Activated naive CD8-positive, alpha-beta T cell treated with anti-CD3 and anti-CD28 coated beads, Interleukin-2, amount 50 U/mL, for 24 hours (primary cell): ENCODE measurements around the gene LPAR6.
A peak's percentile ranks its signal among the peaks of the same experiment; 100 is the strongest.
"Not testable (repeated sequence)": the region's sequence is repeated elsewhere in the genome, so short reads cannot be mapped to it uniquely, and the experiment has no call there.

ENCODE experiments used
- ATAC-seq: fragments of 150-1000 bp; cut with Tn5 transposase; one replicate; pipeline ENCODE4 v1.10.0; 2021
- DNase-seq: peaks from one replicate; pipeline ENCODE4 v3.0.0; 2021
- H3K27ac Mint-ChIP-seq: one replicate; pipeline ENCODE4 v1.8.0; 2021; ENCODE audit warnings: mild to moderate bottlenecking, mixed read lengths
- H3K27me3 Mint-ChIP-seq: one replicate; pipeline ENCODE4 v1.8.0; 2021; ENCODE audit warnings: mixed read lengths
- H3K36me3 Mint-ChIP-seq: one replicate; pipeline ENCODE4 v1.8.0; 2021; ENCODE audit warnings: low read depth, mixed read lengths
- H3K4me1 Mint-ChIP-seq: one replicate; pipeline ENCODE4 v1.8.0; 2021; ENCODE audit warnings: mixed read lengths
- H3K4me3 Mint-ChIP-seq: one replicate; pipeline ENCODE4 v1.8.0; 2021; ENCODE audit warnings: mild to moderate bottlenecking, moderate library complexity, mixed read lengths
- H3K9me3 Mint-ChIP-seq: one replicate; pipeline ENCODE4 v1.8.0; 2021; ENCODE audit warnings: mixed read lengths

The LPAR6 gene, protein sequence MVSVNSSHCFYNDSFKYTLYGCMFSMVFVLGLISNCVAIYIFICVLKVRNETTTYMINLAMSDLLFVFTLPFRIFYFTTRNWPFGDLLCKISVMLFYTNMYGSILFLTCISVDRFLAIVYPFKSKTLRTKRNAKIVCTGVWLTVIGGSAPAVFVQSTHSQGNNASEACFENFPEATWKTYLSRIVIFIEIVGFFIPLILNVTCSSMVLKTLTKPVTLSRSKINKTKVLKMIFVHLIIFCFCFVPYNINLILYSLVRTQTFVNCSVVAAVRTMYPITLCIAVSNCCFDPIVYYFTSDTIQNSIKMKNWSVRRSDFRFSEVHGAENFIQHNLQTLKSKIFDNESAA

DNA sequence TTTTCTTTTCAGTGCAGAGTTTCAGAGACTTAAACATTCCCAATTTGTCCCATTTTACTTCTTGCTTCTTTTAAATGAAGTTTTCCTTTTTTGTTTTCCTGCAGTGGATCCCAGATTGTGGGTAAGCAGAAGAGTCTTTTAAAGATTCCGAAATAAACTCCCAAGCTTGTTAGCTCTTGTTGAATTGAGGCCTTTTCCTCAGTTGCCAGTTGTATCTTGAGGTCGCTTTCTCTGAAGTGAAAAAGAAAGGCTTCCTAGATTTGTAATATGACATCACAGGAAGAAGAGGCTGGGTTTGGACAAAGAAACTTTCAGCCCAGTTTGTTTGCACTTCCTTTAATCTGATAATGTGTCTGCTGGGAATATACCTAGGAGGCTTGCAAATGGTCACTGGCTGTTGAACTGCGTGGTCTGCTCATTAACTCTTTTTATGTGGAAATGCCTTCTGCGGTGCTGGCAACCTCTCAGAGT, at the start of gene LPAR6:
Gene LPAR6 (minus strand): TSS at position 233 of the 471 bp plus-strand sequence. CDS start 690 bp downstream, outside the sequence.
- no peaks in the 10 kb centered on the region for H3K9me3 Mint-ChIP-seq
- peaks cover 22% of the 10 kb centered on the region for H3K36me3 Mint-ChIP-seq
- DNase-seq (no peak), ATAC-seq (no peak)
- peak within 1 kb of the TSS; percentile 88 for H3K4me3 Mint-ChIP-seq
- H3K27ac Mint-ChIP-seq = peak within 1 kb of the TSS; percentile 82
- no peaks in the 10 kb centered on the region for H3K27me3 Mint-ChIP-seq
- H3K4me1 Mint-ChIP-seq = peaks cover 51% of the 10 kb centered on the region

GRCh38 chr13:48457578-48458242, 44.8 kb upstream of the LPAR6 start:
- Mint-ChIP-seq H3K4me3 (no peak overlapping the region), H3K9me3 (no peaks in the 10 kb centered on the region), H3K4me1 (peaks cover 5% of the 10 kb centered on the region), H3K27me3 (no peaks in the 10 kb centered on the region), H3K36me3 (peaks cover 56% of the 10 kb centered on the region), H3K27ac (no peak overlapping the region)
- ATAC-seq (no peak), DNase-seq (no peak)

GRCh38 chr13:48456546-48456945, 43.6 kb upstream of the LPAR6 start:
- no peak overlapping the region for H3K27ac Mint-ChIP-seq
- H3K9me3 Mint-ChIP-seq = peaks cover 6% of the 10 kb centered on the region
- no peak for DNase-seq
- peaks cover 60% of the 10 kb centered on the region for H3K36me3 Mint-ChIP-seq
- H3K4me1 Mint-ChIP-seq = peaks cover 5% of the 10 kb centered on the region
- H3K4me3 Mint-ChIP-seq = no peak overlapping the region
- ATAC-seq = no peak
- no peaks in the 10 kb centered on the region for H3K27me3 Mint-ChIP-seq

DNA sequence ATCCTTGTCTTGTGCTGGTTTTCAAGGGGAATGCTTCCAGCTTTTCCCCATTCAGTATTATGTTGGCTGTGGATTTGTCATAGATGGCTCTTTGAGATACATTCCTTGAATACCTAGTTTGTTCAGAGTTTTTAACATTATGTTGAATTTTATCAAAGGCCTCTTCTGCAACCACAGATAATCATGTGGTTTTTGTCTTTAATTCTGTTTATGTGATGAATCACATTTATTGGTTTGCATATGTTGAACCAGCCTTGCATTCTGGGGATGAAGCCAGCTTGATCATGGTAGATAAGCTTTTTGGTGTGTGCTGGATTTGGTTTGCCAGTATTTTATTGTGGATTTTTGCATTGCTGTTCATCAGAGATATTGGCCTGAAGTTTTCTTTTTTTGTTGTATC, 38.3 kb upstream of the LPAR6 start:
- ATAC-seq, H3K4me3 Mint-ChIP-seq, H3K27me3 Mint-ChIP-seq, DNase-seq, H3K27ac Mint-ChIP-seq: not testable (repeated sequence)
- H3K36me3 Mint-ChIP-seq = peaks cover 50% of the 10 kb centered on the region
- peaks cover 19% of the 10 kb centered on the region for H3K9me3 Mint-ChIP-seq
- H3K4me1 Mint-ChIP-seq = peaks cover 25% of the 10 kb centered on the region

- Mint-ChIP-seq H3K4me3 (no peak overlapping the region), H3K4me1 (peaks cover 25% of the 10 kb centered on the region), H3K36me3 (peaks cover 40% of the 10 kb centered on the region), H3K27me3 (no peaks in the 10 kb centered on the region), H3K9me3 (peaks cover 19% of the 10 kb centered on the region), H3K27ac (no peak overlapping the region)
- no peak for DNase-seq
- ATAC-seq = no peak
These were observed 36.7 kb upstream of the LPAR6 start for GRCh38 chr13:48449656-48450055.

DNA sequence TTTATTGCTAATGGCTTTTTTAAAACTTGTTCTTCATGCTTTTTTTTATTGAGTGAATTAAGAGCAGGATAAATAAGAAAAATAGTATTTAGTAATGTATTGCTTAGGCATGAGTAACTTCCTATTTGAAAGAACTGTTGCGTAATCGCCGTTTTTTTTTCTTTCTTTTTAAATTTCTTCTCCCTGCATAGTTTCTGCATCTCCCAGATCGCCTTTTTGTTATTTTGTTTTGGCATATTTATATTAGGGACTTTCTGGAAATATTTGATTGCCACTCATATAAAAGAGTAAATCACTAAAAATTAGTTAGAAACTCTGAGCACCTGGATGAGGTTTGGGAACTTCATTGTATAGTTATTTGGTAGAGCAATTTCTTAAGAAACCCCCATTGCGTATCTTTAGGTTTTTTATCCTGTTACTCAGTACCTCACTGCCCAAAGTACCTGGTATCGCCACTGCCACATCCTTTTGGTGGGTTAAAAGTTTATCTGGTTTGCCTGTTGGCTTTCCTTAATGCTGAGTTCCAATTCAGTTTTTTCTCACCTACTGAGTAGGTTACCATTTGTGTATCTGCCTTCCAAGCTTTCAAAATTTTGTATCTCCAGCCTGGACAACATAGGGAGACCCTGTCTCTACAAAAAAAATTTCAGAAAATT, 36.2 kb upstream of the LPAR6 start:
- Mint-ChIP-seq H3K36me3 (peaks cover 38% of the 10 kb centered on the region), H3K9me3 (peaks cover 19% of the 10 kb centered on the region), H3K4me3 (no peak overlapping the region), H3K27ac (no peak overlapping the region), H3K27me3 (no peaks in the 10 kb centered on the region), H3K4me1 (peaks cover 27% of the 10 kb centered on the region)
- DNase-seq (no peak), ATAC-seq (no peak)

DNA sequence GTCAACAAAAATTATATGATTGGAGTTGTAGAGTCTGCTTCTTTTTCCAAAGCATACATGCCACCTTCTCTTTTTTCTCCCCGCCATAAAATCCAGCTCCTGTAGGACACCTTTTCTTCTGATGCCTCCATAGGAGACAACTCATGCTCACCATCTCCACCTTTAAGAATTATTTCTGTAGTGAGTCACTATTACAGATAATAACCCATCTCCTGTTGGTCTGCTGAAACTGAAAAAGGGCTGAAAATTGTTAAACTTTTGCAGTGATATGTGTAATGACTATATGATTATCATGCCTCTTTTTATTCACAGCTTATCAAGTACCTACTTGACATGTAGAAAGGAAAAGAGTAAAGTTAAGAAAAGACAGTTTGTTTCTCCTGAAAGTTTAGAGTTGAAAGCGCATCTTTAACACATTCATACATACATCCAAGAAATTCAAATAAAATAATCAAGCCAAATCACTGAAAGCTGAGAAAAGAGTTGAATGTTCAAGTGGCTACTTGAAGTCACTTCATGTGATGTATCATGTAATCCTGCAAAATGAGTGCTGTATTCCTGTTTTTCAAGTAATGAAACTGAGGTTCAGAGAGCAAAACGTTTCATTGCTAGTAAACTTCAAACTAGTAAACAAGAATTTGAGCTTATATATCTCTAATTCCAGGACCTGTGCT, 35.5 kb upstream of the LPAR6 start:
- H3K9me3 Mint-ChIP-seq = peaks cover 19% of the 10 kb centered on the region
- H3K4me3 Mint-ChIP-seq = no peak overlapping the region
- H3K27ac Mint-ChIP-seq = no peak overlapping the region
- no peaks in the 10 kb centered on the region for H3K27me3 Mint-ChIP-seq
- no peak for DNase-seq
- H3K4me1 Mint-ChIP-seq = peaks cover 32% of the 10 kb centered on the region
- ATAC-seq = no peak
- peaks cover 34% of the 10 kb centered on the region for H3K36me3 Mint-ChIP-seq

DNA sequence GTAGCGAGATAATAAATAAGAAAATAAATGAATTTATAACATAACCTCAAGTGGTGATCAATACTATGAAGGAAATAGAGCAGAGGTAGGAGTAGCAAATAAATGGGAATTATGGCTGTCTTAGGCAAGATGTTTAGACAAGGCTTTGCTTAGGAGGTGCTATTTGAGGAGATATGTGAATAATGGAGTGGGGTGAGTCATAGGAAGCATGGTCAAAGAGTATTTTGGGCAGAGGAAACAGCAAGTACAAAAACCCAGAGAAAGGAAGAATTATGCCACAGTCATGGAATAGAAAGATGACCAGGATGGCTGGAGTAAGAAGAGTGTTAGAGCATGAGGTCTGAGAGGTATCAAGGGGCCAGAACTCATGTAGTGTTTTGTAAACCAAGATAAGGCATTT, 33.6 kb upstream of the LPAR6 start:
- Mint-ChIP-seq H3K27me3 (no peaks in the 10 kb centered on the region), H3K27ac (no peak overlapping the region), H3K4me3 (no peak overlapping the region), H3K9me3 (peaks cover 12% of the 10 kb centered on the region), H3K4me1 (peaks cover 33% of the 10 kb centered on the region), H3K36me3 (peaks cover 18% of the 10 kb centered on the region)
- DNase-seq (no peak), ATAC-seq (peak; percentile 43)

- DNase-seq = no peak
- peaks cover 2% of the 10 kb centered on the region for H3K36me3 Mint-ChIP-seq
- peak; percentile 65 for ATAC-seq
These were observed 30.7 kb upstream of the LPAR6 start for GRCh38 chr13:48443442-48444208.

DNA sequence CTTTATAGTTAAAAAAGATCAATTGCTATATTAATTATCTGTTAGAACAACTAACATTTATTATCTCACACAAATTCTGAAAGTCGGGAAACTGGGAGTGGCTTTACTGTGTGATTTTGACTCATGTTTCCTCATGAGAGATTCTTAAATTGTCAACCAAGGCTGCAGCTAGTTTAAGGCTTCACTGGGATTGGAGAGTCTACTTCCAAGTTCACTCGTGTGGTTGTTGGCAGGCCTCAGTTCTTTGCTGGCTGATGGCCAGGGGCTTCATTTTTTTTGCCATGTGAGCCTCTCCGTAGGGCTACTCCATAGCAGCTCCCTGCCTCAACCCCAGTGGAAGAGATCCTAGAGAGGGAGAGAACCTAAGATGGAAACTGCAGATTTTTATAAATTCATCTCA, 24.5 kb upstream of the LPAR6 start:
- Mint-ChIP-seq H3K36me3 (peaks cover 5% of the 10 kb centered on the region), H3K4me3 (no peak overlapping the region), H3K9me3 (no peaks in the 10 kb centered on the region), H3K4me1 (peaks cover 19% of the 10 kb centered on the region), H3K27me3 (no peaks in the 10 kb centered on the region), H3K27ac (no peak overlapping the region)
- no peak for DNase-seq
- no peak for ATAC-seq

More at GRCh38 chr13:48443442-48444208, 30.7 kb upstream of the LPAR6 start:
- Mint-ChIP-seq H3K4me1 (peaks cover 20% of the 10 kb centered on the region), H3K9me3 (no peaks in the 10 kb centered on the region), H3K27me3 (no peaks in the 10 kb centered on the region), H3K27ac (peak overlapping the region; percentile 38), H3K4me3 (no peak overlapping the region)

DNA sequence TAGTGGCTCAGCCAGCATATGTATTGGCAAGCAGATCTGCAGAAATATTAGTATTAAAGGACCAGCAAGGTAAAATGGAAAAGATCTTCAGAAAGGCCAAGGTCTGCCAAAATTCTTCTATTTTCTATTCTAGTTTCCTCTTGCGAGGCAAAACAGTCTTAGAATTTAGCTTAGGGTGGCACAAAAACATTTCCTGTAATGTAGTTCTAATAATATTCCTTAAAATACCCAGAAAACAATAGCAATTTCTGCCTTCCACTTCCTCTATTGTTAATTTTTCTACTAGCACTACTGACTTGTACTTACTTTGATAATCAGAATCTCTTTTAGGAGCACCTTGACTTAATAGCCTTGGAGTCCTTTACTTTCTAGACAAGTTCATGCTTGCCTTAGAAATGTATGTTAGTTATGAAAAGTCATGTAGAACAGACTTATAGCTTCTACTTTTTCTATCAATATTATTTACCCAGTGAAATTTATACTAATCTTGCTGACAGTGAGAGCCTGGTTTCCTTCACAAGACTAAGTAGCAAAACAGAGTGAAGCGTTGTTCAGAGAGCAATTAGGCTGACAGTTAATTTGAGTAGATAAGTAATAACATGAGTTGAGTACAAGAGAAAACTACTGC, 23.9 kb upstream of the LPAR6 start:
- no peak overlapping the region for H3K27ac Mint-ChIP-seq
- H3K4me1 Mint-ChIP-seq = peaks cover 24% of the 10 kb centered on the region
- no peak for ATAC-seq

DNA sequence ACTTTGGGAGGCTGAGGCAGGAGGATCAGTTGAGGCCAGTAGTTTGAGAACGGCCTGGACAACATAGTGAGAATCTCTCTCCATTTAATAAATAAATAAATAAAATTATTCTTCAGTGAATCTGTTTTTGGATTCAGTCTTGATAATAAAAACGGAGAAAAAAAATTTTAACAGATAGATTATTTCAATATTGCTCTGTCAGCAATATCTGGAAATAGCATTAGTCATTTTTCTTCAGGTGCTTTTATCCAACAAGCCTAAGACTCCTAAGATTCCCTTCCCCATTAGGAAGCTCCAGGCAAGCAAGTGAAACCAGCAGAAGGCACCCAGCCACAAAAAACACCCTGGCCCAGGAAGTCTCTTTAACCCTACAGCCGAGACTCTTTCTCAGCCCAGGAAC, 21.3 kb upstream of the LPAR6 start:
- Mint-ChIP-seq H3K4me3 (no peak overlapping the region), H3K27me3 (no peaks in the 10 kb centered on the region), H3K27ac (no peak overlapping the region), H3K9me3 (no peaks in the 10 kb centered on the region), H3K4me1 (peaks cover 43% of the 10 kb centered on the region), H3K36me3 (peaks cover 5% of the 10 kb centered on the region)
- ATAC-seq = no peak
- DNase-seq = no peak

More for the DNA sequence above, 23.9 kb upstream of the LPAR6 start:
- H3K9me3 Mint-ChIP-seq = no peaks in the 10 kb centered on the region
- DNase-seq = no peak
- peaks cover 5% of the 10 kb centered on the region for H3K36me3 Mint-ChIP-seq
- H3K27me3 Mint-ChIP-seq = no peaks in the 10 kb centered on the region
- H3K4me3 Mint-ChIP-seq = no peak overlapping the region

GRCh38 chr13:48431987-48432615, 19.2 kb upstream of the LPAR6 start:
- ATAC-seq (no peak), DNase-seq (no peak)
- Mint-ChIP-seq H3K36me3 (peaks cover 5% of the 10 kb centered on the region), H3K27ac (peak overlapping the region; percentile 39), H3K9me3 (no peaks in the 10 kb centered on the region), H3K4me1 (peaks cover 47% of the 10 kb centered on the region), H3K27me3 (no peaks in the 10 kb centered on the region), H3K4me3 (peak overlapping the region; percentile 21)
